Measurements from ENCODE around the gene WNT3A. TPM values are rescaled to one million over a fixed set of nuclear protein-coding genes. Genes with fewer than 3 reads are reported as not detected.

Gene WNT3A
- polyA plus RNA-seq, 1 donor: not detected

Other genes starting within 250 kb of the WNT3A start
- not detected for gene PRSS38, start 191.3 kb upstream of the WNT3A start, polyA plus RNA-seq
- 5.1 TPM for gene WNT9A, start 59.1 kb upstream of the WNT3A start, polyA plus RNA-seq
- gene ARF1, start 75.7 kb downstream of the WNT3A start, polyA plus RNA-seq: 416 TPM
- gene C1orf35, start 96.3 kb downstream of the WNT3A start, polyA plus RNA-seq: 17.3 TPM
- gene MRPL55, start 102.3 kb downstream of the WNT3A start, polyA plus RNA-seq: 61.1 TPM
- 397 TPM for gene GUK1, start 133.3 kb downstream of the WNT3A start, polyA plus RNA-seq
- 7.2 TPM for gene GJC2, start 142.9 kb downstream of the WNT3A start, polyA plus RNA-seq
- 9.2 TPM for gene IBA57, start 158.8 kb downstream of the WNT3A start, polyA plus RNA-seq
- gene OBSCN, start 201.0 kb downstream of the WNT3A start, polyA plus RNA-seq: 58.9 TPM

Measured in large intestine (tissue), 1 donor.